ENCODE results near the gene ESPNL.

Gene ESPNL

GRCh38 chr2:238172439-238172838, 72.3 kb downstream of the ESPNL start:
- no peak for DNase-seq (ENCODE audit: low spot score)
- peaks cover 32% of the 10 kb centered on the region for H3K4me1 ChIP-seq (ENCODE audit: insufficient read depth, poor library complexity, severe bottlenecking)
- ATAC-seq (ENCODE audit: low read depth): no peak
- H3K36me3 ChIP-seq (ENCODE audit: low read depth): peaks cover 59% of the 10 kb centered on the region
- H3K4me3 ChIP-seq (ENCODE audit: severe bottlenecking): no peak overlapping the region
- no peaks in the 10 kb centered on the region for H3K27me3 ChIP-seq (ENCODE audit: insufficient read depth, poor library complexity, severe bottlenecking)
- peak overlapping the region; percentile 96 for H3K27ac ChIP-seq (ENCODE audit: poor library complexity, severe bottlenecking)
- no peak for TF ChIP-seq CTCF (IDR thresholded peaks at IDR 0.05; ENCODE audit: poor library complexity, severe bottlenecking)
- H3K9me3 ChIP-seq (ENCODE audit: severe bottlenecking): no peaks in the 10 kb centered on the region

- no peak for ATAC-seq (ENCODE audit: low read depth)
- H3K9me3 ChIP-seq (ENCODE audit: severe bottlenecking): no peaks in the 10 kb centered on the region
- H3K27ac ChIP-seq (ENCODE audit: poor library complexity, severe bottlenecking): no peak overlapping the region
- no peak overlapping the region for H3K4me3 ChIP-seq (ENCODE audit: severe bottlenecking)
- TF ChIP-seq CTCF (IDR thresholded peaks at IDR 0.05; ENCODE audit: poor library complexity, severe bottlenecking): no peak
- H3K36me3 ChIP-seq (ENCODE audit: low read depth): peaks cover 61% of the 10 kb centered on the region
- DNase-seq (ENCODE audit: low spot score): no peak
- H3K27me3 ChIP-seq (ENCODE audit: insufficient read depth, poor library complexity, severe bottlenecking): no peaks in the 10 kb centered on the region
- H3K4me1 ChIP-seq (ENCODE audit: insufficient read depth, poor library complexity, severe bottlenecking): peaks cover 27% of the 10 kb centered on the region
These were observed 73.6 kb downstream of the ESPNL start for GRCh38 chr2:238173692-238174091.

- no peaks in the 10 kb centered on the region for H3K9me3 ChIP-seq (ENCODE audit: severe bottlenecking)
- DNase-seq (ENCODE audit: low spot score) (no peak), ATAC-seq (ENCODE audit: low read depth) (no peak)
- no peaks in the 10 kb centered on the region for H3K27me3 ChIP-seq (ENCODE audit: insufficient read depth, poor library complexity, severe bottlenecking)
- no peak overlapping the region for H3K4me3 ChIP-seq (ENCODE audit: severe bottlenecking)
- H3K27ac ChIP-seq (ENCODE audit: poor library complexity, severe bottlenecking): no peak overlapping the region
- H3K36me3 ChIP-seq (ENCODE audit: low read depth): peaks cover 61% of the 10 kb centered on the region
- no peak for TF ChIP-seq CTCF (IDR thresholded peaks at IDR 0.05; ENCODE audit: poor library complexity, severe bottlenecking)
- H3K4me1 ChIP-seq (ENCODE audit: insufficient read depth, poor library complexity, severe bottlenecking): peaks cover 21% of the 10 kb centered on the region
These were observed 74.2 kb downstream of the ESPNL start for GRCh38 chr2:238174291-238174690.

GRCh38 chr2:238174701-238175100, 74.6 kb downstream of the ESPNL start:
- no peaks in the 10 kb centered on the region for H3K9me3 ChIP-seq (ENCODE audit: severe bottlenecking)
- TF ChIP-seq CTCF (IDR thresholded peaks at IDR 0.05; ENCODE audit: poor library complexity, severe bottlenecking): no peak
- H3K27me3 ChIP-seq (ENCODE audit: insufficient read depth, poor library complexity, severe bottlenecking): no peaks in the 10 kb centered on the region
- H3K36me3 ChIP-seq (ENCODE audit: low read depth): peaks cover 64% of the 10 kb centered on the region
- H3K27ac ChIP-seq (ENCODE audit: poor library complexity, severe bottlenecking): no peak overlapping the region
- DNase-seq (ENCODE audit: low spot score) (no peak), ATAC-seq (ENCODE audit: low read depth) (no peak)
- peaks cover 17% of the 10 kb centered on the region for H3K4me1 ChIP-seq (ENCODE audit: insufficient read depth, poor library complexity, severe bottlenecking)
- no peak overlapping the region for H3K4me3 ChIP-seq (ENCODE audit: severe bottlenecking)

GRCh38 chr2:238176613-238177012, 76.5 kb downstream of the ESPNL start:
- TF ChIP-seq CTCF (IDR thresholded peaks at IDR 0.05; ENCODE audit: poor library complexity, severe bottlenecking): no peak
- H3K27me3 ChIP-seq (ENCODE audit: insufficient read depth, poor library complexity, severe bottlenecking): no peaks in the 10 kb centered on the region
- no peak overlapping the region for H3K4me3 ChIP-seq (ENCODE audit: severe bottlenecking)
- ATAC-seq (ENCODE audit: low read depth) (no peak), DNase-seq (ENCODE audit: low spot score) (no peak)
- no peak overlapping the region for H3K27ac ChIP-seq (ENCODE audit: poor library complexity, severe bottlenecking)
- H3K36me3 ChIP-seq (ENCODE audit: low read depth): peaks cover 66% of the 10 kb centered on the region
- H3K4me1 ChIP-seq (ENCODE audit: insufficient read depth, poor library complexity, severe bottlenecking): no peaks in the 10 kb centered on the region
- H3K9me3 ChIP-seq (ENCODE audit: severe bottlenecking): no peaks in the 10 kb centered on the region
